Epithelial cell of esophagus (primary cell): ENCODE measurements around the gene KIF16B.
"Not testable (repeated sequence)": the region's sequence is repeated elsewhere in the genome, so short reads cannot be mapped to it uniquely, and the experiment has no call there.

Experiments used
- DNase-seq: peaks from one replicate; pipeline ENCODE4 v3.0.0; 2010; ENCODE audit warnings: low read depth
- H3K4me3 ChIP-seq: 2 replicates; pipeline ENCODE4 v1.5.1; 2011; ENCODE audit warnings: mild to moderate bottlenecking, low read length, control low read depth
- CTCF ChIP-seq: IDR thresholded peaks from 2 replicates; pipeline ENCODE4 v1.5.1; 2011; ENCODE audit warnings: low read depth, mild to moderate bottlenecking, low read length, control low read depth, inconsistent platforms; ENCODE audit not compliant: insufficient read depth; ENCODE audit errors: missing control alignments

Gene KIF16B

GRCh38 chr20:16243470-16243869 lies 329.8 kb downstream of the KIF16B start:
- no peak for TF ChIP-seq CTCF
- DNase-seq = no peak
- no peak overlapping the region for H3K4me3 ChIP-seq

- DNase-seq = peak; percentile 5
- TF ChIP-seq CTCF = no peak
- no peak overlapping the region for H3K4me3 ChIP-seq
These were observed 331.3 kb downstream of the KIF16B start for GRCh38 chr20:16241911-16242310.

DNA sequence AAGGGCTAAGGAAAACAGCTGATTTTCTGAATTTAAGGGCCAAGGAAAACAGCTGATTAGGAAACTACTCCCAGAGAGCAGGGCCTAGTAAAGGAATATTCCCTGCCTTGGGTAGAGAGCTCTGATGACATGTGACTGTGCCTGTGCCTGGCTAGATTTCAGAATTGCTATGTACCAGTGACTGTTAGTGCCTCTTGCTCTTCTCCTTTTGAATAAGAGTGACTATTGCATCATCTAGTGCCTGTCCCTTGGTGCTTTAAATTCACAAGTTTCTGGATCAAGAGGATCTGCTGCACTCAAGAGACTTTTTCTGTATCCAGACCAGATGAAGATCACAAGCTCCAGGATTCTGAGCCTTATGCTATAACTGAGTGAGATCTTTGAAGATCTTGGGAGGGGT lies 332.9 kb downstream of the KIF16B start:
- DNase-seq = no peak
- TF ChIP-seq CTCF = no peak
- H3K4me3 ChIP-seq = no peak overlapping the region

- DNase-seq = no peak
- no peak for TF ChIP-seq CTCF
- no peak overlapping the region for H3K4me3 ChIP-seq
These were observed 336.5 kb downstream of the KIF16B start for GRCh38 chr20:16236589-16237241.

- TF ChIP-seq CTCF = no peak
These were observed 342.8 kb downstream of the KIF16B start for GRCh38 chr20:16230402-16230801.

DNA sequence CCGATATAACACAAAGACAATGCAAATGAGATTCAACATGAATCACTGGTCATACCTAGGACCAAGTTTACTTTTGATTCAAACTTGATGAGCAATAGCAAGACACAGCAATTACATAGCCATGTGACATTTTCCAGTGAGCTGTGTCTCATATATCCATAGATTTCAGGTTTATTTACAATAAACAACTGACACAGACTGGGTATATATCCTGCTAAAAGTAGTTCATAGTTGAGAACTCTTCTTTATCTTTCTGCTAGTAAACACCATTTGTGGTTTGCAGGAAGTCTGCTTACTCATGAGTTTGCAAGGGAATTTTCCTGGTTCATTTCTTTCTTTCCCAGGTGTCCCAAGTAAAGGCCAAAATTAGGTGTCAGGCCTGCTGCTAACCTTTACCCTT lies 343.4 kb downstream of the KIF16B start:
- H3K4me3 ChIP-seq = no peak overlapping the region
- no peak for TF ChIP-seq CTCF
- DNase-seq = peak; percentile 11

More at GRCh38 chr20:16230402-16230801, 342.8 kb downstream of the KIF16B start:
- no peak for DNase-seq
- no peak overlapping the region for H3K4me3 ChIP-seq

- no peak for DNase-seq
- no peak for TF ChIP-seq CTCF
- no peak overlapping the region for H3K4me3 ChIP-seq
These were observed 344.5 kb downstream of the KIF16B start for GRCh38 chr20:16228722-16229121.

DNA sequence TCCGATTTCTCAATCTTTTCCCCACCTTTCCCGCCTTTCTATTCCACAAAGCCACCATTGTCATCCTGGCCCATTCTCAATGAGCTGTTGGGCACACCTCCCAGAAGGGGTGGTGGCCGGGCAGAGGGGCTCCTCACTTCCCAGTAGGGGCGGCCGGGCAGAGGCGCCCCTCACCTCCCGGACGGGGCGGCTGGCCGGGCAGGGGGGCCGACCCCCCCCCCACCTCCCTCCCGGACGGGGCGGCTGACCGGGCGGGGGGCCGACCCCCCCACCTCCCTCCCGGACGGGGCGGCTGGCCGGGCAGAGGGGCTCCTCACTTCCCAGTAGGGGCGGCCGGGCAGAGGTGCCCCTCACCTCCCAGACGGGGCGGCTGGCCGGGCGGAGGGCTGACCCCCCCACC lies 346.3 kb downstream of the KIF16B start:
- H3K4me3 ChIP-seq, DNase-seq: not testable (repeated sequence)
